B cell (primary cell): ENCODE measurements around the gene ZNF254. TPM values are rescaled to one million over a fixed set of nuclear protein-coding genes. Genes with fewer than 3 reads are reported as not detected.

Experiments used
- ATAC-seq: fragments of 200-7000 bp; cut with Tn5 transposase; one replicate; pipeline ENCODE4 v1.10.0; 2021; ENCODE audit warnings: low read depth, mild to moderate bottlenecking, moderate number of reproducible peaks, moderate library complexity
- CTCF ChIA-PET: fragments of 350-600 bp; sonication (Branson Sonifier 250); formaldehyde crosslinking; loops from one replicate; lab custom pipeline; 2021; ENCODE audit warnings: antibody characterized with exemption, inconsistent platforms; lab: Charles Lee
- POLR2A ChIA-PET: fragments of 350-600 bp; sonication (Branson Sonifier 250); formaldehyde crosslinking; loops from one replicate; lab custom pipeline; 2021; ENCODE audit warnings: antibody characterized with exemption; lab: Charles Lee
- DNase-seq: peaks from one replicate; pipeline ENCODE4 v3.0.0; 2013
- H2AFZ ChIP-seq: 2 replicates; pipeline ENCODE4 v1.6.1; 2012; ENCODE audit warnings: mild to moderate bottlenecking, low read depth, low read length; ENCODE audit not compliant: insufficient read depth, poor library complexity, severe bottlenecking
- H3K27ac ChIP-seq, 2 donors: 1 replicate in 1 of 2; 2 replicates in 1 of 2; pipeline ENCODE4 v1.5.1; 2012 to 2013; ENCODE audit warnings: low read length in 2 of 2, mild to moderate bottlenecking in 2 of 2, moderate library complexity in 1 of 2
- H3K27me3 ChIP-seq, 4 experiments: fragments of 200-600 bp in 1 of 4; sonication (generic) in 1 of 4; replicated peaks in 1 of 4; 1 replicate in 2 of 4; 2 replicates in 2 of 4; pipeline versions ENCODE4 v1.6.1 to v1.7.0; 2013 to 2016; ENCODE audit warnings: low read length in 3 of 4, mild to moderate bottlenecking in 2 of 4, mixed read lengths in 1 of 4, moderate library complexity in 1 of 4; ENCODE audit not compliant: insufficient read depth in 4 of 4, control insufficient read depth in 3 of 4; ENCODE audit errors: control extremely low read depth in 1 of 4
- H3K36me3 ChIP-seq, 2 experiments: replicated peaks in 1 of 2; 1 replicate in 1 of 2; 2 replicates in 1 of 2; pipeline versions ENCODE4 v1.6.1 to v1.7.1; 2013; ENCODE audit warnings: low read length in 1 of 2; ENCODE audit not compliant: insufficient read depth in 2 of 2, control insufficient read depth in 1 of 2; ENCODE audit errors: control extremely low read depth in 1 of 2, extremely low read depth in 1 of 2
- H3K4me1 ChIP-seq, 2 donors: fragments of 200-600 bp in 1 of 2; sonication (generic) in 1 of 2; 1 replicate in 1 of 2; 2 replicates in 1 of 2; pipeline versions ENCODE4 v1.5.1 to v1.6.1; 2013 to 2017; ENCODE audit warnings: low read length in 2 of 2; ENCODE audit not compliant: control insufficient read depth in 2 of 2, insufficient read depth in 2 of 2
- H3K4me2 ChIP-seq: replicated peaks from 2 replicates; pipeline ENCODE3; 2012; ENCODE audit warnings: mild to moderate bottlenecking, low read depth, low read length; ENCODE audit not compliant: poor library complexity, severe bottlenecking
- H3K4me3 ChIP-seq, 5 experiments: fragments of 200-600 bp in 1 of 5; sonication (generic) in 1 of 5; 1 replicate in 3 of 5; 2 replicates in 2 of 5; pipeline versions ENCODE4 v1.5.1 to v1.7.0; 2011 to 2016; ENCODE audit warnings: low read length in 4 of 5, mild to moderate bottlenecking in 4 of 5, low read depth in 2 of 5, control low read depth in 1 of 5, moderate library complexity in 1 of 5; ENCODE audit not compliant: insufficient read depth in 1 of 5; ENCODE audit errors: control extremely low read depth in 1 of 5, extremely low read depth in 1 of 5
- H3K79me2 ChIP-seq: fragments of 200-600 bp; sonication (generic); one replicate; pipeline ENCODE4 v1.6.0; 2016; ENCODE audit warnings: low read length; ENCODE audit not compliant: control insufficient read depth, insufficient read depth
- H3K9ac ChIP-seq: fragments of 200-600 bp; sonication (generic); 2 replicates; pipeline ENCODE4 v1.6.1; 2017; ENCODE audit warnings: mild to moderate bottlenecking, low read length, moderate library complexity
- H3K9me3 ChIP-seq, 3 donors: one replicate each; pipeline versions ENCODE4 v1.6.1 to v1.7.1; 2013; ENCODE audit warnings: low read length in 2 of 3; ENCODE audit not compliant: control insufficient read depth in 2 of 3, insufficient read depth in 1 of 3; ENCODE audit errors: control extremely low read depth in 1 of 3
- H4K20me1 ChIP-seq: 2 replicates; pipeline ENCODE4 v1.6.0; 2012; ENCODE audit warnings: mild to moderate bottlenecking, low read length; ENCODE audit not compliant: insufficient read depth, control insufficient read depth, poor library complexity, severe bottlenecking
- H3K27ac Mint-ChIP-seq: one replicate; pipeline ENCODE4 v1.8.0; 2021; ENCODE audit warnings: mixed read lengths
- H3K27me3 Mint-ChIP-seq: one replicate; pipeline ENCODE4 v1.8.0; 2021; ENCODE audit warnings: mixed read lengths
- H3K4me1 Mint-ChIP-seq: one replicate; pipeline ENCODE4 v1.8.0; 2021; ENCODE audit warnings: mixed read lengths
- H3K4me3 Mint-ChIP-seq: one replicate; pipeline ENCODE4 v1.8.0; 2021; ENCODE audit warnings: mixed read lengths
- H3K9me3 Mint-ChIP-seq: one replicate; pipeline ENCODE4 v1.8.0; 2022; ENCODE audit warnings: mixed read lengths; ENCODE audit not compliant: insufficient read depth
- CTCF ChIP-seq: fragments of 200-600 bp; IDR thresholded peaks from one replicate; pipeline ENCODE4 v1.8.0; 2022; ENCODE audit warnings: antibody characterized with exemption, mild to moderate bottlenecking
- EZH2 ChIP-seq: IDR thresholded peaks from 2 replicates; pipeline ENCODE4 v1.6.1; 2012; ENCODE audit warnings: borderline replicate concordance, low read depth, mild to moderate bottlenecking, moderate library complexity, low read length; ENCODE audit not compliant: insufficient read depth, poor library complexity, severe bottlenecking
- WGBS: methylation state at CpG from one replicate; pipeline ENCODE4 v1.1.5; 2013; ENCODE audit warnings: missing lambda C conversion rate; ENCODE audit not compliant: insufficient coverage; 5-methylcytosine and 5-hydroxymethylcytosine counted together
- intact Hi-C: fragments of 100-400 bp; cut with micrococcal nuclease; formaldehyde crosslinking; loops from one replicate; pipeline ENCODE4 v1.10.0; 2022
- polyA plus RNA-seq: library from polyadenylated mRNA; depleted of rRNA; stranded (reverse); fragments of >200 nt; gene quantifications from 2 replicates; pipeline ENCODE4 v1.2.3, GENCODE V29; 2012
- total RNA-seq, 2 donors: library from RNA; stranded (reverse); fragments of 120-200 nt in 1 of 2; gene quantifications; 1 replicate in 1 of 2; 2 replicates in 1 of 2; pipeline versions ENCODE4 v1.2.3 to v1.2.4, GENCODE V29; 2013 to 2022

The ZNF254 gene
- total and polyA plus RNA-seq, 2 donors (not counting 1 experiment from before 2014, with no cell fraction given), result 4.2 to 28.8 TPM

GRCh38 chr19:24060687-24061356 lies 26.2 kb upstream of the ZNF254 start:
- no peak overlapping the region for H2AFZ ChIP-seq
- no peak overlapping the region for H3K4me3 ChIP-seq
- no peaks in the 10 kb centered on the region for H3K4me1 ChIP-seq
- H3K9ac ChIP-seq, result no peak overlapping the region
- Mint-ChIP-seq H3K27me3 (no peaks in the 10 kb centered on the region), H3K27ac (no peak overlapping the region), H3K4me1 (no peaks in the 10 kb centered on the region), H3K9me3 (no peaks in the 10 kb centered on the region), H3K4me3 (no peak overlapping the region)
- POLR2A ChIA-PET, result no interaction called here
- CTCF ChIA-PET, result no interaction called here
- DNase-seq (no peak), ATAC-seq (no peak)
- H3K36me3 ChIP-seq, result peaks cover 13 to 41% of the 10 kb centered on the region in 2 experiments
- no peaks in the 10 kb centered on the region for H3K27me3 ChIP-seq
- WGBS, result 50% methylated on average over 1 of the region's 2 CpGs
- no peaks in the 10 kb centered on the region for H3K79me2 ChIP-seq
- intact Hi-C loops, result no loop called here
- no peak overlapping the region for H3K27ac ChIP-seq
- H3K9me3 ChIP-seq, result no peaks in the 10 kb centered on the region
- H3K4me2 ChIP-seq, result no peak overlapping the region
- TF ChIP-seq EZH2 (no peak), CTCF (no peak)
- no peaks in the 10 kb centered on the region for H4K20me1 ChIP-seq

GRCh38 chr19:24062190-24062589 lies 24.8 kb upstream of the ZNF254 start:
- ChIA-PET POLR2A (no interaction called here), CTCF (no interaction called here)
- H2AFZ ChIP-seq, result no peak overlapping the region
- H3K4me1 ChIP-seq, result no peaks in the 10 kb centered on the region
- H3K9me3 Mint-ChIP-seq, result no peaks in the 10 kb centered on the region
- H3K36me3 ChIP-seq, result peaks cover 8 to 40% of the 10 kb centered on the region in 2 experiments
- DNase-seq (no peak), ATAC-seq (no peak)
- no peaks in the 10 kb centered on the region for H3K27me3 Mint-ChIP-seq
- H3K79me2 ChIP-seq, result no peaks in the 10 kb centered on the region
- H3K4me3 ChIP-seq, result no peak overlapping the region
- H3K9me3 ChIP-seq, result no peaks in the 10 kb centered on the region
- no peak overlapping the region for H3K27ac Mint-ChIP-seq
- no peak overlapping the region for H3K4me2 ChIP-seq
- H4K20me1 ChIP-seq, result no peaks in the 10 kb centered on the region
- H3K9ac ChIP-seq, result no peak overlapping the region
- TF ChIP-seq EZH2, result no peak
- H3K4me1 Mint-ChIP-seq, result no peaks in the 10 kb centered on the region
- H3K27me3 ChIP-seq, result no peaks in the 10 kb centered on the region
- intact Hi-C loops, result no loop called here
- H3K4me3 Mint-ChIP-seq, result no peak overlapping the region
- H3K27ac ChIP-seq, result no peak overlapping the region
